DMS53 treated with DMSO at 0.1 percent for 48 hours (cell line): ENCODE measurements around the gene RERE.

Source experiments
- DNase-seq: peaks from one replicate; lab custom pipeline; 2025; ENCODE audit not compliant: unreplicated experiment; lab: John Stamatoyannopoulos, UW

RERE gene

DNA sequence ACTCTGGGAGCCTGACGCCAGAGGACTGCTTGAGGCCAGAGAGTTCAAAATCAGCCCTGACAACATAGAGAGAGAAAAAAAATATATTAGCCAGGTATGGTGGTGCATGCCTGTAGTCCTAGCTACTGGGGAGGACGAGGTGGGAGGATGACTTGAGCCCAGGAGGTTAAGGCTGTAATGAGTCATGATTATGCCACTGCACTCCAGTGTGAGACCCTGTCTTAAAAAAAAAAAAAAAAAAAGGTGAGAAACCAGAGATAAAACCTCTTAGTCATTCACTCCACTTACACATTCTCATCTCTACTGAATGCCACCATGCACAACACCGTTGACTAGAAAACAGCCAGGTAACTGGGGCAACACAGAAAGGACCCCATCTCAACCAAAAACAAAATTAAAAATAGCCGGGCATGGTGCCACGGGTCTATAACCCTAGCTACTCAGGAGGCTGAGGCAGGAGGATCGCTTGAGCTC, 321.5 kb downstream of the RERE start:
- DNase-seq: no peak

DNA sequence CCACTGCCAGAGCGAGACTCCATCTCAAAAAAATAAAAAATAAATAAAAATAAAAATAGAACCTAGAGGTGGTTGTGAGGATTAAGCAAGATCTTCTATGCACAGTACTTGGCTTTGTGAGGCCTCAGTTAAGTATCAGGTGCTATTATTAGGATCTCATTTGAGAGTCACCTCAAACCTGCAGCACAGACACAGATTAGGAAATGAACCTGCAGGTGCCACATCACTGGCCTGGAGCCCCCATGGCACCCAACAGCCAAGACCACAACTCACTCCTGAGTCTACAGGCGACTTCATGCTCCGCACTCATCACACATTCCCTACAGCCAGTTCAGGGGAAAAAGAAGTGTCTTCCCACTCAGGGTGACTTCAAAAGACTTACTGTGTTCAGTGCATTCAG, 322.8 kb downstream of the RERE start:
- DNase-seq: no peak

DNA sequence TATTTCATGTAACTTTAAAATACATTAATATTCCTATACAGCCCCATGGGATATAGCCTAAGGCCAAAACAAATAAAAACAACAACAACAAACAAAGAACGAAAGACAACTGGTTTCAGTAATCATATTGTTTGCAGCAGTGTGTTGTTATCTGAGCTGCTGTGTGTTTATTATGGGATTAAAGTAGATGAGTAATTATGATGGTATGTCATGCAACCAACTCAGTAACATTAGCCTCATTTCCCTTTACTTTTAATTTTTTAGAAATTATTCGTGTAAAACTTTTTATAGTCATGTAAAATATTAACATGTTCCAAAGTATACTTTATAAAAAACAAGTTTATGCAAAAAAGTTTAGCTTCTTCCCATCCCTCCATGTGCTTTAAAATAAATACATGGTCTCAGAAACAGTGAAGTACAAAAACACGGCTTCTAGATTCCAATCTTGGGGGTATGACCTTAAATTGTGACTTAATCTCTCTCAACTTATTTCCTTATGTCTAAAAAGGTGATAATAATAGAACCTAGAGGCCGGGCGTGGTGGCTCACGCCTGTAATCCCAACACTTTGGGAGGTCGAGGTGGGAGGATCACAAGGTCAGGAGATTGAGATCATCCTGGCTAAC, 323.4 kb downstream of the RERE start:
- DNase-seq: no peak

DNA sequence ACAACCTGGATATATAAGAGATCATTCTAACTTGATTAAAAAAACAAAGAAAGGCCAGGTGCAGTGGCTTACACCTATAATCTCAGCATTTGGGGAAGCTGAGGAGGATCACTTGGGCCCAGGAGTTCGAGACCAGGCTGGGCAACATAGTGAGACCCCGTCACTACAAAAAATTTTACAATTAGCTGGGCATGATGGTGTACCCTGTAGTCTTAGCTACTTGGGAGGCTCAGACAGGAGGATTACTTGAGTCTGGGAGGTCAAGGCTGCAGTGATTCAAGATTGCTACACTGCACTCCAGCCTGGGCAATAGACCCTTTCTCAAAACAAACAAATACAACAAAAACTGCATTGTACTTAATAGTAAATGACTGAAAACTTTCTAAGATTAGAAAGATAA, 330.2 kb downstream of the RERE start:
- DNase-seq: no peak

DNA sequence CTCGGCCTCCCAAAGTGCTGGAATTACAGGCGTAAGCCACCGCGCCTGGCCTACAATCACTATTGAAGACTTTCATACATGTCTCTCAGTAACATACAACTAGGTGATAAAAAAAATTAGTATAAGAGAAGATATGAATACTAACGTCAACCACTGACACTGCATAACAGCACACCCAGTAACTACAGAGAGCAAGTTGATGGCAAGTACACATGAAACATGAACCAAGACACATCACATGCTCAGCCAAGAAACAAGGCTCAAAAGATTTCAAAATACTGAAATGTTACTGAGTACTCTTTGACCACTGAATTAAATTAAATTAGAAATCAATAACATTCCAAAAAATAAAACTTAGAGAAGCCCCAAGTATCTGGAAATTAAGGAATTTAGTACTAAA, 331.4 kb downstream of the RERE start:
- no peak for DNase-seq

DNA sequence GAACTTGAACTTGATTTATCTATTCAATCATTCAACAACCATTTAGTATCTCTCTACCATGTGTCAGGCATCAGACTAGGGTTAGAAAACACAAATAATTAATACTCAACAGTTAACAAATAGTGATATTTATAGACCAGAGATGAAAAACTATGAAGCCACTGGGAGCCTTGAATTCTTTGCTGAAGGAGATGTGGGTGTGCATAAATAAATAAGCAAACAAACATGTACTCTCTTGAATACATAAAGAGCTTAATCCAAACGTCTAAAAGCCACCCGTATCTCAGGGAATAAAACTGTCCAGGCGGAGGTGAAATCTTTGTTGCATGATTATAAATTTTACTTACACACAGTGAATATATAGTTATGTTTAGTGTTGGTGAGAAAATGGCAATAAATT, 333.9 kb downstream of the RERE start:
- DNase-seq: no peak

DNA sequence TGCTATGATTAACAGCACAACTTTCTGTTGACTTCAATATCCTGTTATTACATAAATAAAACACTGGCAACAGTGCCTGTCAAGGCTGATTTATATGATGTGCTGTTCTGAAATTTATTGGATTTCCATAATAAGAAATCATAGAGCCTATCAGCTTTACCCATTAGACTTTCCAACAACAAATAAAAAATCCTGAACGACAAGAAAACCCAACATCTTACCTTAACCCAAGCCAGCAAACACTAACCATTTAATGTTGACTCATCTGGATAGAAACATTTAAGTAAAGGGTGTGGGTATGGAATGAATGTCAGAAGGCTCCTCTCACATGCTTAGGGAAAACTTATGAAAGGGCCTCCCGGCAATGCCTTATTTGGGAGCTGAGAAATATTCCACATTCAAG, 334.5 kb downstream of the RERE start:
- DNase-seq: no peak

DNA sequence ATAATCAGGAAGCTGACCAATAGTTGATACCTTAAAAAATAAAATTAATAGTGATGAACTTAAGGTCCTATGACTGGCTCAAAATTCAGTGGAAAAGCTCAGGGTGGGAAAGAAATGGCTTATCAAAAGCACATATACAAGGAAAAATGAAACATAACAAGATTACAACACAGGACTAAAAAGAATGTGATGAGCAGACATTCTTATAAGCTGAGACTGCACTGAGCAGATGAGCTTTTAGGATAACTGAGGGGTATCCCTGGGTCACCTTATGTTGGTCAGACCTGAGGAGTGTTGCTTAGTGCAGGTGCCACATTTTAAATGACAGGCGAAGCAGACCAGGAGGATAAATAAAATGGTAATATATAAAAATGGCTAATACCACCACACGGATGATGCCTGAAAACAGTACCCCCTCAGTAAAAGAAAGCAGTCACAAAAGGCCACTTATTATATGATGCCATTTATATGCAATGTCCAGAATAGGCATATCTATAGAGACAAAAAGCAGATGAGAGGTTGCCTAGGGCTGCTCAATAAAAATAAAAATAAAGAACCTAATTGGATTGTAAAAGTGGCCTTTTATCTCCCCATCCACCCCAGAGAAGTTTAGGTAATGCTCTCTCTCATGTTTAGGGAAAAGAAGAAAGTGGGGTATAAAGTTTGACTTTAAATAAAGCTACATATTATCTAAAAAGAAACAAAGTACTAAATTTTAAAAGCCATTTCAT, 335.6 kb downstream of the RERE start:
- DNase-seq: no peak

DNA sequence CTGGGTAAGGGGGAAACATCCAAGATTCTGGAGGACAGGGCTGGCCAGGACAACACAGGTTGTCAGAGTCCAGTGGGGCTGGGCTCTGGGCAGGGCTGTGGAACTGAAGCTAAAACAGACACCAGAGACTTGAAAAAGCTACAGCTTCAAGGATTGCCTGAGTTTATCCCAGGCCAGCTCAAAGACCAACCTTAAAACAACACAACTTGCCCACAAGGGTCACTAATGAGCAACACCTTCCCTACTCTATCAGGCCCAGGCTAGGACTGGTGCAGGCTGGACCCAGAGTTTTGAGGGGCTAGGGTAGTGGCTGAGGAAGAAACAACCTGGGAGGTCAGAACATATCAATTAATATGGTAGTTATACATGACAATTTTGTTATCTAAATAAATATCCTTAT, 338.9 kb downstream of the RERE start:
- DNase-seq: no peak

DNA sequence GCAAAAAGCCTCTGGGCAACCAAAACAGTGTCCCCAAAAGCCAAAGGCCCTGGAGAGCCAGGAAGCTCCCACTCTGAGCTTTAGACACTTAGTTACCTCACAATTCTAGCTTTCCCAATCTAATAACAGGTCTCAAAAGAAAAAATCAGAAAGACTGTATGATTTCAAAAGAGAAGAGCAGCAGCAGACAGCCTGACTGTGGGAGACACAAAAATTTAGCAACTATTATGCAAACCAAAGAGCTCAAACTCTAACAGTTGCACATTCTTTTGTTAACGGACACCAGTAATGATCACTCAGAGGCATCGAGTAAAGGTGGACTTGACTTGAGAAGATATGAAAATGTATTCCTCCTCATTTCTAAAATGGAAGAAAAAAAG, 339.5 kb downstream of the RERE start:
- no peak for DNase-seq

DNA sequence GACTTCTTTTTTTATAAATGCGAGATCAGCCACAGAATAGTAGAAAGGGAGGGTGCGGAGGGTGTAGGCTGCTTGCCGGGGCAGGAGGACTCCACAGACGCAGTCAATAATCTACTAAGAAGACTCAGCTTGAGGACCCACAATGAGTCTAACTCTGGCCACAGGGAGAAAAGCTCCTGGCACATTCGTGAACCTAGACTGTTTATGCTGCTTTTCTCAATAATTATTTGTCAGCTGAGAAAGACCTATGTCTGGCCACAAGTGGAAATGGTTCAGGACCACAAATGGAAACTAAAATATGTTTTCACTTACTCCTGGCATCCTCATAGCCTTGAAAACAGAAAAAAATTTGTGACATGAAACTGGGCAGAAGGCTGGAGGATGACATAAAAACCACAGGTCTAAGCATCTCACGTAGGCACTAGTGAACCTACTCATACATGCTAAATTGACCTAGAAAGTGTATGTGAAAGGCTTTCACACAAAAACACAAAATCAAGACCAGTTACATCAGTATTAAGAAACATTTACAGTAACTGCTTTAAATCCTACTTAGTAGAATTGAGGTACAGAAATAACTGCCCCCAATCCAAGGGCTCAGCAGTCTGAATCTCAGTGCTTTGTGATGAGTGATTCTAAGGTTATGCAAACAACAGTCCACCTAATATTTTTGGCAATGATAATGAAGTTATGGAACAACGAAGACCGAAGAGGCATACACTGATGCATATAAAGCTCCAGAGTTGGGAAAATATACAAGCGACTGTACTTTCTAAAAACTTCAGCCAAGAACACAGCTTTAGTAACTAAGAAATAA, 340.1 kb downstream of the RERE start:
- no peak for DNase-seq

DNA sequence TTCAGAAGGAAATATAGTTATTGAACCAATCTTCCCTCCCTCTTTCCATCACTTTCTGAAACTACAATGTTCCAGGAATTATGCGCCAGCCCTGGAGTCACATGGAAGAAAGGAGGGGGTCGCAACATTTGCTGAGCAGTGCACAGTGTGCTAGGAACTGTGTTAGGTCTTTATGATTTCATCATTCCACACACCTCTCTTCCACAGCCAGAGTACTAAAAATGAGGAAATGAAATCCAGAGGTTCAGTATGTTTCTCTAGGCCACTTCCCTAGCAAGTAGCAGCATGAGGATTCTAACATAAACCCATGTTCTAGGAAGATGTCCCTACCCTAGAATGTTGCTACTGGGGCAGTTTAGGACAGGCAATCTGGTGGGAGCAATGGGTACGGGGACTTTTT, 341.4 kb downstream of the RERE start:
- DNase-seq: no peak

DNA sequence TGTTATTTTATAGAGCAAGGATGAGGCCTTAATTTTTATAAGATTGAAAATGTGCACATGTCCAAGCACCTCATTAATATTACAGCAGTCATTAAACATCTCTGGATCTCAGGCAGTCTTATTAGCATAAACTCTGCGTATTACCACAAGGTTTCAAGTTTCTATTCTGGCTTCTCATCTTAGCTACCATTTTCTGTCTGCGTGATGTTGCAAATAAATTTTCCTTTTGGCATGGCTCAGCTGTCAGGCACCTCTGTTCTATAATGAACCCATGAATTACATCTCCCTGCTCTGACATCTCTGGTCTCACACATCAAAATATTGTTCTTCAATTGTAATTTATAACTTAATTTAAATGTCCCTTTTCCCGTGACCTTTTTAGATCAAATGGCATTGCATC, 343.1 kb downstream of the RERE start:
- no peak for DNase-seq

DNA sequence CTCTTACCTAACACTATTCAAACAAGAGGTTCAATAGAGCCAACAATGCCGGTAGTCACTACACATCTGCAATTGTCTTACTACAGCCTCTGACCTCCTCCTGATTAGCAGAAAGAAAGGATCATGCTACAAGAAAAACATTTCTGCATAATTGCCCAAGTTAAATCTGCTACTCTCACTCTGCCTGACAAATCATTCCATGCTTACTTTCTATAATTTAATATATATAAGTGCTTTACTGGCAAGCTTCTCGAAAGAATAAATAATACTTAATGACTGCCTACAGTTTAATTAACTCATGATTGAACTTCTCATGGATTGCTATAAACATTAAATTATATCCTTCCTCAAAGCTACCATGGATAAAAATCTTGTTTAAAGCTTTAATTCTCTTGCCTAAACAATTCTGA, 343.5 kb downstream of the RERE start:
- no peak for DNase-seq

DNA sequence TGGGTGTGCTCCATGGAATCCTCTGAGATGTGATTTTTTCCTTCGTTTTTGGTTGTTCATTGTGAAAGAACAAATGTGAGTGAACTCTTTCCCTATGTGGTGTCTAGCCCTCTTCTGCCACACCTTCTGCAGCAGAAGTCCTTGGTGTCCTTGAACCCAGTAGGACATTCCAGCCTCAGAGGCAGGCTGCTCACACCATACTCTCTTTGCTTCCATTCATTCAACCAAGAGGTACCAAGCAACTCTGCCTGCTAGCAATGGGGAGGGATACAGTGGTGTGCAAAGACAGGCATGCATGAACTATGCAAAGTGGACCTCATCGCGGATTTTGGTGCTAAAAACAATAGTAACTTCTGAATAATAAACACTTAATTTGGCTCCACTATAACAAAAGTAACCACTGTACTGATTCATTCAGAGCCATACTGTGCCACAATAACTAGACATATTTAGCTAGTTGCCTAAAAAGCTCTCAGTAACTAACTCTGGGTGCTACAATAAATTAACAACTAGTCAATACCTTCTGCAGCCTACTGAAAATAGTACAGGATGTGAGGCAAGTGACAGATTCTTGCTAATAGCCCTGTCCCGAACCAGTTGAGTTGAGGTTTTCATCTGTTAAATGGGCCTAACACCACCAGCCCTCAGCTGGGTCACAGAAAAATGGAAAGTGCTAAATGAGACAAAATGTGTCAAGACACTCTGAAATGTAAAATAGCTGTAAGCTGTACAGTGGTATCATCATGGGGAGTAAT, 344.1 kb downstream of the RERE start:
- DNase-seq: no peak

DNA sequence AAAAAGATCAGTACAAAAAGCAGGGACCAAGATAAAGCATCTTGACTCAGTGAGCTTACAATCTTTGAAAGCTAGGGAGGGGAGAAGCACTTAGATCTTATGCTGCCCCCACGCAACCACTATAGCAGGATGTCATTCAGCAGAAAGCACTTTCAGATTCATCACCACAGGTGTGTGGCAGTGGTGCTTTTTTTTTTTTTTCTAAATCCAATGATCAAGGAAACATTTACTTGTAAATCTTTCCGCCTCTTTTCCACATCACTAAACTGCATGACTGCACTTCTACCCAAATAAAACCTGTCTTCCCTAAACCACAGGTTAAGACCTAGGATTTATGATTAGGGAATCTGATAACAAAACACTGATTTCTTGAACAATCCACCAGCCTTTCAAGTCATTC, 344.8 kb downstream of the RERE start:
- DNase-seq: no peak

DNA sequence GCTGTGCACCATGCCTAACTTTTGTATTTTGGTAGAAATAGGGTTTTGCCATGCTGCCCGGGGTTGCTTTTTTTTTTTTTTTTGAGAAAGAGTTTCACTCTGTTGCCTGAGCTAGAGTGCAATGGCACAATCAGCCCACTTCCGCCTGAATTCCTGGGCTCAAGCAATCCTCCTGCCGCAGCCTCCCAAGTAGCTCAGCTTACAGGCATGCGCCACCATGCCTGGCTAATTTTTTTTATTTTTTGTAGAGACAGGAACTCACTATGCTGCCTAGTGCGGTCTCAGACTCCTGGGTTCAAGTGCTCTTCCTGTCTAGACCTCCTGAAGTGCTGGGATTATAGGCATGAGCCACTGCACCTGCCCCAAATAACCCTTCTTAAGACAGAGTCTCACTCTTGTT, 346.0 kb downstream of the RERE start:
- DNase-seq: no peak

DNA sequence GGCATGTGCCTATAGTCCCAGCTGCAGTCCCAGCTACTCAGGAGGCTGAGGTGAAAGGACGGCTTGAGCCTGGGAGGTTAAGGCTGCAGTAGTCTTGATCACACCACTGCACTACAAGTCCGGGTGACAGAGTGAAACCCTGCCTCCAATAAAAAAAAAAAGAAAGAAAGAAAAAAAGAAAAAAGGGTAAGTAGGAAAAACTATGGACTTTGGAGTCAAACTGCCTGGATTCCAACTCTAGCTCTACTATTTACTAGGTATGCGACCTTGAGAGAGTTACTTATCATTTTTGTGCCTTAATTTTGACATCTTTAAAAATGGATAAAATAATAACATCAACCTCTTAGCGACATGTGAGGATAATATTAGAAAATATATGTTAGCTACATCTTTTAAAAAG, 348.7 kb downstream of the RERE start:
- DNase-seq: no peak

DNA sequence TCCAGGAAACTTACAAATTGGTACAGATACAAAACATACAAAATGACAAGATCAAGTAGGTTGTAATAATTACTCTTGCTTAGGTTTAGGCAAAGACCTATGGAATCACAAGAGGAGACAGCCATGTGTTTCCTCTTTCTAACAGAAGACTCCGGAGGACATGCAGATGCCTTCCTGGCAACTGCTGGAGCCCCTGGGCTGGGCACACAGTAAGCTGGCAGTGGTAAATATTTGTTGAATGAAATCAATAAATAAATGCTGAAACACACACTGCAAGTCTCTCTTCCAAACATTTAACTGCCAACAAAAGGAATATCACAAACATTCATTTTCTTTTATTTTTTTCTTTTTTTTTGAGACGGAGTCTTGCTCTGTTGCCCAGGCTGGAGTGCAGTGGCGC, 350.1 kb downstream of the RERE start:
- no peak for DNase-seq

DNA sequence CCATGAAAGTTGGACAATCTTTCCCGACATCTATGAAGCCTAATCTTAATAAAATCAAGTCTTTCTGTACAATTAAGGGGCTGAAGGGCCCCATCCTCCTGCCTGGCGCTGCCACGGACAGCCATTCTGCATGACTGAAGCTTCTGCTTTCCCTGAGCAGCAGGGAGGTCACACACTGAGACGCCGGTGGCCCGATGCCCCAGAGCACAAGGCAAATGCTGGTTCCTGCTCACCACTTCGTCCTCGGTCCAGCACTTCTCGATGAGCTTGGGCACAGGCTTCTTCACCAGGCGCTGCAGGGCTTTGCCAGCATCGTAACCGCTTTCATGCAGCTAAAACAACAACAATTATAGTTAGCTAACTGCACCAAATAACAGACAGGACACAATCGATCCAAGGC, 351.7 kb downstream of the RERE start:
- no peak for DNase-seq

DNA sequence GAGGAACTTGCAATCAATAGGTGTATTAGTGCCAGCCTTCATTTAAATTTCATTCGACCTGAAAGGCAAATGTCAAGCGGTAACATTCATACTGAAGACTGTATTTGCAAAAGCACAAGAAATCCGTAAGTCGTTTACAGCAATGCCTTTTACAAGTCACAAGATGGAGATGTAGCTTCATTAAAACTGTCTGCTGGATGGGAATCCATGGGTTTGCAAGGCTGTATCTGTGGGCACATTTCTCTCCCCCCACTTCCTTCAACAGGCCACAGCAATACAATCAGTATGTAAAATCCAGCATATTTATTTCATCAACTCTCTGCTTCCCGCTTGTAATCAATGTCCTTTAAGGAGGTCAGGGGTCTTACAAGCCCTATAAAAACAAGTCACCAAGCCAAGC, 352.4 kb downstream of the RERE start:
- DNase-seq: no peak
